Stimulated activated CD4-positive, alpha-beta T cell treated with anti-CD3 and anti-CD28 coated beads, TNF-alpha, amount 100 ng/mL, for 24 hours (primary cell): ENCODE measurements around the gene METTL1.
A peak's percentile ranks its signal among the peaks of the same experiment; 100 is the strongest.

Experiments used
- DNase-seq, 3 experiments: peaks; one replicate each; pipeline ENCODE4 v3.0.0-alpha.2; 2020; ENCODE audit warnings: low read depth in 3 of 3

METTL1 gene

GRCh38 chr12:57769594-57769993 lies 2.3 kb downstream of the METTL1 start:
- DNase-seq = no peak

- no peak for DNase-seq
Observed at GRCh38 chr12:57767876-57768275, 4.0 kb downstream of the METTL1 start.

GRCh38 chr12:57767305-57767698 lies 4.6 kb downstream of the METTL1 start:
- DNase-seq = no peak

- DNase-seq = no peak
Observed at GRCh38 chr12:57766464-57767304, 5.2 kb downstream of the METTL1 start, which contains the start of gene CYP27B1. TSS of gene CYP27B1 (minus strand) at chr12:57767078. CDS start at chr12:57767041, 37 bp downstream.

GRCh38 chr12:57765698-57766463 lies 6.0 kb downstream of the METTL1 start:
- DNase-seq = no peak

- DNase-seq = peak in 1 of 3 experiments; percentile 68
Observed at GRCh38 chr12:57765003-57765697, 6.8 kb downstream of the METTL1 start.

- DNase-seq = no peak
Observed at GRCh38 chr12:57764662-57765002, 7.3 kb downstream of the METTL1 start.

- DNase-seq = no peak
Observed at GRCh38 chr12:57763881-57764661, 7.8 kb downstream of the METTL1 start.

- DNase-seq = no peak
Observed at GRCh38 chr12:57762463-57762862, 9.4 kb downstream of the METTL1 start.

- DNase-seq = no peak
Observed at GRCh38 chr12:57761391-57761998, 10.4 kb downstream of the METTL1 start.

- no peak for DNase-seq
Observed at GRCh38 chr12:57760347-57760982, 11.4 kb downstream of the METTL1 start.

- no peak for DNase-seq
Observed at GRCh38 chr12:57759360-57759980, 12.4 kb downstream of the METTL1 start.

- no peak for DNase-seq
Observed at GRCh38 chr12:57758552-57759359, 13.1 kb downstream of the METTL1 start.

GRCh38 chr12:57757771-57758170 lies 14.1 kb downstream of the METTL1 start:
- DNase-seq = no peak

GRCh38 chr12:57756406-57757341 lies 15.2 kb downstream of the METTL1 start:
- DNase-seq = peak in 1 of 3 experiments; percentile 73

- no peak for DNase-seq
Observed at GRCh38 chr12:57755454-57756372, 16.2 kb downstream of the METTL1 start.

GRCh38 chr12:57755194-57755453 lies 16.8 kb downstream of the METTL1 start:
- DNase-seq = no peak
